ENCODE measurements around the gene ZNF862. TPM values are rescaled to one million over a fixed set of nuclear protein-coding genes. Genes with fewer than 3 reads are reported as not detected.

The ZNF862 gene
- polyA plus RNA-seq, 3 donors: 19.9 to 24.6 (median 19.9) TPM

GRCh38 chr7:149804106-149804505 lies 34.1 kb upstream of the ZNF862 start:
- DNase-seq (ENCODE audit: extremely low read depth in 1 of 11, low read depth in 9 of 11, low spot score in 4 of 11): no peak

GRCh38 chr7:149806726-149807125 lies 31.4 kb upstream of the ZNF862 start:
- DNase-seq (ENCODE audit: extremely low read depth in 1 of 11, low read depth in 9 of 11, low spot score in 4 of 11): no peak

- no peak for DNase-seq (ENCODE audit: extremely low read depth in 1 of 11, low read depth in 9 of 11, low spot score in 4 of 11)
Measured at GRCh38 chr7:149808311-149808710, 29.9 kb upstream of the ZNF862 start.

GRCh38 chr7:149809215-149809614 lies 29.0 kb upstream of the ZNF862 start:
- DNase-seq (ENCODE audit: extremely low read depth in 1 of 11, low read depth in 9 of 11, low spot score in 4 of 11): no peak

DNA sequence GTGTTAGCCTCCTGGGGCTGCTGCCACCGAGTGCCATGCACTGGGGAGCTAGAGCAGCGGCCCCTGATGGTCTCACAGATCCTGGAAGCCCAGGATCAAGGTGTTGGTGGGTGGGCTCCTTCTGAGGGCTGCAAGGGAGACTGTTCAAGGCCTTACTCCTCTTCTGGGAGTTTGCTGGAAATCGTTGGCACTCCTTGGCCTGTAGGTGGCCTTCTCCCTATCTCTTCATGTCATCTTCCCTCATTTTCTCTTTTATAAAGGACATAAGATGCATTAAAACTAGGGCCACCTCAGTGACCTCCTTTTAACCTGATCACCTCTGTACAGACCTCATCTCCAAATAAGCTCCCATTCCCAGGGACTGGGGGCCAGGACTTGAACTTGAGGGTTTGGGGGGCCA lies 27.0 kb upstream of the ZNF862 start:
- no peak for DNase-seq (ENCODE audit: extremely low read depth in 1 of 11, low read depth in 9 of 11, low spot score in 4 of 11)

- no peak for DNase-seq (ENCODE audit: extremely low read depth in 1 of 11, low read depth in 9 of 11, low spot score in 4 of 11)
Measured at GRCh38 chr7:149811831-149812490, 26.2 kb upstream of the ZNF862 start.

- no peak for DNase-seq (ENCODE audit: extremely low read depth in 1 of 11, low read depth in 9 of 11, low spot score in 4 of 11)
Measured at GRCh38 chr7:149813254-149814035, 24.7 kb upstream of the ZNF862 start.

GRCh38 chr7:149814494-149814893 lies 23.7 kb upstream of the ZNF862 start:
- no peak for DNase-seq (ENCODE audit: extremely low read depth in 1 of 11, low read depth in 9 of 11, low spot score in 4 of 11)

DNA sequence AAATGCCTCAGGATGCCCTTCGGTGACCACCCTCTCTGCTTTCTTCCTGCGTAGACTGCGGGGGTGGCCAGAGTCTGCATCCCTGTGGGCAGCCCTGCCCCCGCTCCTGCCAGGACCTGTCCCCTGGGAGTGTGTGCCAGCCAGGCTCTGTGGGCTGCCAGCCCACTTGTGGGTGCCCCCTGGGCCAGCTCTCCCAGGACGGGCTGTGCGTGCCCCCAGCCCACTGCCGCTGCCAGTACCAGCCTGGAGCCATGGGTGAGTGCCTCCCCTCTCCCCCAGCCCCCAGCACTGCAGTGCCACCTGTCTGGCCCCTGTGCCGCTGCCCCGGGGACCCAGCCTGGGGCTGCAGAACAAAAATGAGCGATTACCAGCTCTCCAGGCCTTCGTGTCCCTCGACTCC lies 23.1 kb upstream of the ZNF862 start:
- DNase-seq (ENCODE audit: extremely low read depth in 1 of 11, low read depth in 9 of 11, low spot score in 4 of 11): no peak

- no peak for DNase-seq (ENCODE audit: extremely low read depth in 1 of 11, low read depth in 9 of 11, low spot score in 4 of 11)
Measured at GRCh38 chr7:149815661-149816266, 22.4 kb upstream of the ZNF862 start.

GRCh38 chr7:149816267-149816751 lies 21.9 kb upstream of the ZNF862 start:
- no peak for DNase-seq (ENCODE audit: extremely low read depth in 1 of 11, low read depth in 9 of 11, low spot score in 4 of 11)

GRCh38 chr7:149816794-149817193 lies 21.4 kb upstream of the ZNF862 start:
- DNase-seq (ENCODE audit: extremely low read depth in 1 of 11, low read depth in 9 of 11, low spot score in 4 of 11): no peak

DNA sequence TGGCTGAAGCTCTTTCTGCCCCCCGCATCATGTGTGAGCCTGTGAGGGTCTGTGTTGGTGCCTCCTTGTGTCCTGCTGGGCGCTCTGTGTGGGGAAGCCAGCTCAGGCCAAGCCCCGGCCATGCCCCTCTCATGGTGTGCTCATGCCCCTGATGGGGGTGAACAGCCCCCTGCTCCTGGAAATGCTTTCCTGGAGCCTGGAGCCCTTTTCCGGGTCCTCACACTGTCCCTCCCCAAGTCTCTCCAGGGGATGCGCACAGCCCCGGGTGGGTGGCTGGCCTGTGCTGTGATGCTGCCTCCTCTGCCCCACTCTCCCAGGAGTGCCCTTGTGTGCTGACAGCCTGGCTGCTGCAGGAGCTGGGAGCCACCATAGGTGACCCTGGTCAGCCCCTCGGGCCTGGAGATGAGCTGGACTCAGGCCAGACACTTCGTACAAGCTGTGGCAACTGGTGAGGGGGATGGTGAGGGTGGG lies 20.8 kb upstream of the ZNF862 start:
- no peak for DNase-seq (ENCODE audit: extremely low read depth in 1 of 11, low read depth in 9 of 11, low spot score in 4 of 11)

- no peak for DNase-seq (ENCODE audit: extremely low read depth in 1 of 11, low read depth in 9 of 11, low spot score in 4 of 11)
Measured at GRCh38 chr7:149817836-149818535, 20.2 kb upstream of the ZNF862 start.

DNA sequence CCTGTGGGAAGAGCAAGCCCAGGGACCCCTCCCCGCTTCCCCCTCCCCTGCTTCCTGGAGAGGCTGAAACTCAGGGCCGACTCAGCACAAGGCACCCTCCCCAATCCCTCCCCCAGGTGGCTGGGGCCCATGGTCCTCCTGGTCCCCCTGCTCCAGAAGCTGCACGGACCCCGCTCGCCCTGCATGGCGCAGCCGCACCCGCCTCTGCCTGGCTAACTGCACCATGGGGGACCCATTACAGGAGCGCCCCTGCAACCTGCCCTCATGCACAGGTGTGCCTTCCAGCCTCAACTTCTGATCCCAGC lies 19.7 kb upstream of the ZNF862 start:
- no peak for DNase-seq (ENCODE audit: extremely low read depth in 1 of 11, low read depth in 9 of 11, low spot score in 4 of 11)

- DNase-seq (ENCODE audit: extremely low read depth in 1 of 11, low read depth in 9 of 11, low spot score in 4 of 11): no peak
Measured at GRCh38 chr7:149819141-149819960, 18.8 kb upstream of the ZNF862 start.

DNA sequence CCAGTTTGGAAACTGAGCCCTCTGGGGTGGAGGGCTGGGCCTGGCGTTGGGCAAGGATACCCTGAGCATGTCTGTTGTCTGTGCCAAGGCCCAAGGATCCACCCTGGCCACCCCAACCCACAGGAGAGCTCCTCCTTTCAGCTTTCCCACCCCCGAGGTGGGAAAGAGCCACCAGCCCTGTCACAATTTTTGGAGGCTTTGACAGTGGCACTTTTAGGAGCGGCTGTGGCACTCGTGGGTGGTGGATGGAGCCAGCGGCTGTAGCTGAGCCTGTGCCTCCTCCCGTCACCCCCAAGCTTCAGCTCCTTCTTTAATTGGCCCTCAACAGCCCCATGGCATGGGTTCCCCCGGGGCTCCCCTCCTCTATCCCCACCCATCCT lies 18.2 kb upstream of the ZNF862 start:
- DNase-seq (ENCODE audit: extremely low read depth in 1 of 11, low read depth in 9 of 11, low spot score in 4 of 11): no peak

DNA sequence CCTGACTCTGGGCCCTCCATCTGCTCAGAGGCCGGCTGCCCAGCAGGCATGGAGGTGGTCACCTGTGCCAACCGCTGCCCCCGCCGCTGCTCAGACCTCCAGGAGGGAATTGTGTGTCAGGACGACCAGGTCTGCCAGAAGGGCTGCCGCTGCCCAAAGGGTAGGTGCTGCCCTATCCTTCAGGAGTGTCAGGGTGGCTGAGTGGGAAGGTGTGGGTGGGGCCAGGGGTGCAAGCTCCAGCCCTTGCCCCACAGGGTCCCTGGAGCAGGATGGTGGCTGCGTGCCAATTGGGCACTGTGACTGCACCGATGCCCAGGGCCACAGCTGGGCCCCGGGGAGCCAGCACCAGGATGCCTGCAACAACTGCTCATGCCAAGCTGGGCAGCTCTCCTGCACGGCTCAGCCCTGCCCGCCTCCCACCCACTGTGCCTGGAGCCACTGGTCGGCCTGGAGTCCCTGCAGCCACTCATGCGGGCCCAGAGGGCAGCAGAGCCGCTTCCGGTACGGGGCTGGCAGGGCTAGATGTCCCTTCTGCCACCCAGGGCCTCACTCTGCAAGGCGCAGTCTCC lies 17.5 kb upstream of the ZNF862 start:
- DNase-seq (ENCODE audit: extremely low read depth in 1 of 11, low read depth in 9 of 11, low spot score in 4 of 11): no peak

Data from renal cortex interstitium (tissue), 11 donors.